ENCODE data around the gene ECE1. TPM values are rescaled to one million over a fixed set of nuclear protein-coding genes. Genes with fewer than 3 reads are reported as not detected.

Gene ECE1
- total and polyA plus RNA-seq, 7 donors = 12.2 to 24.9 (median 14.6) TPM

- Histone ChIP-seq H3K27ac (peak overlapping the region; percentile 16), H3K36me3 (ENCODE audit: insufficient read depth in 1 of 2, low read depth in 1 of 2) (no peaks in the 10 kb centered on the region), H3K4me1 (peaks cover 7% of the 10 kb centered on the region), H3K27me3 (ENCODE audit: insufficient read depth in 3 of 3, low read length in 2 of 3) (peaks cover 0 to 2% (median 0%) of the 10 kb centered on the region in 3 donors), H3K9me3 (no peaks in the 10 kb centered on the region), H3K4me3 (no peak overlapping the region)
- ATAC-seq (peak in 2 of 4 donors; percentile 19 to 31), DNase-seq (no peak)
- 63 to 74% (median 65%) methylated on average over 4 of the region's 4 CpGs for WGBS, 3 donors
- TF ChIP-seq CTCF (IDR thresholded peaks at IDR 0.05) = no peak
- intact Hi-C loops (cut with DNase I) = no loop called here
Measured at GRCh38 chr1:21299780-21300395, 9.6 kb upstream of the ECE1 start.

- WGBS, 3 donors = 65 to 69% (median 65%) methylated on average over 3 of the region's 3 CpGs
- Histone ChIP-seq H3K27ac (no peak overlapping the region), H3K36me3 (ENCODE audit: insufficient read depth in 1 of 2, low read depth in 1 of 2) (no peaks in the 10 kb centered on the region), H3K9me3 (no peaks in the 10 kb centered on the region), H3K4me1 (peaks cover 7% of the 10 kb centered on the region), H3K4me3 (no peak overlapping the region), H3K27me3 (ENCODE audit: insufficient read depth in 3 of 3, low read length in 2 of 3) (peaks cover 0 to 2% (median 0%) of the 10 kb centered on the region in 3 donors)
- TF ChIP-seq CTCF (IDR thresholded peaks at IDR 0.05) = no peak
- intact Hi-C loops (cut with DNase I) = no loop called here
- ATAC-seq (no peak), DNase-seq (no peak)
Measured at GRCh38 chr1:21298981-21299391, 8.7 kb upstream of the ECE1 start.

- Histone ChIP-seq H3K36me3 (ENCODE audit: insufficient read depth in 1 of 2, low read depth in 1 of 2) (no peaks in the 10 kb centered on the region), H3K9me3 (no peaks in the 10 kb centered on the region), H3K27me3 (ENCODE audit: insufficient read depth in 3 of 3, low read length in 2 of 3) (peaks cover 0 to 3% (median 2%) of the 10 kb centered on the region in 3 donors), H3K4me1 (peaks cover under 1% of the 10 kb centered on the region), H3K4me3 (no peak overlapping the region), H3K27ac (no peak overlapping the region)
- WGBS, 3 donors = 66 to 83% (median 69%) methylated on average over 13 of the region's 13 CpGs
- intact Hi-C loops (cut with DNase I) = no loop called here
- DNase-seq (peak; percentile 71 to 79), ATAC-seq (peak in 3 of 4 donors; percentile 39 to 61 (median 48))
- TF ChIP-seq CTCF (IDR thresholded peaks at IDR 0.05) = no peak
Measured at GRCh38 chr1:21297975-21298374, 7.7 kb upstream of the ECE1 start.

- H3K4me1 ChIP-seq = no peaks in the 10 kb centered on the region
- H3K27ac ChIP-seq = no peak overlapping the region
Measured at GRCh38 chr1:21296509-21297354, 6.5 kb upstream of the ECE1 start.

More at GRCh38 chr1:21296509-21297354, 6.5 kb upstream of the ECE1 start:
- Histone ChIP-seq H3K4me3 (no peak overlapping the region), H3K9me3 (no peaks in the 10 kb centered on the region), H3K27me3 (ENCODE audit: insufficient read depth in 3 of 3, low read length in 2 of 3) (peaks cover 0 to 3% (median 2%) of the 10 kb centered on the region in 3 donors), H3K36me3 (ENCODE audit: insufficient read depth in 1 of 2, low read depth in 1 of 2) (no peaks in the 10 kb centered on the region)
- WGBS, 3 donors = 63 to 88% (median 75%) methylated on average over 7 of the region's 7 CpGs
- intact Hi-C loops (cut with DNase I) = no loop called here
- no peak for ATAC-seq
- DNase-seq = no peak
- no peak for TF ChIP-seq CTCF (IDR thresholded peaks at IDR 0.05)
